IMR-90 (cell line): Measurements from ENCODE around the gene GALNT4. TPM values are rescaled to one million over a fixed set of nuclear protein-coding genes. Genes with fewer than 3 reads are reported as not detected.

Source experiments
- ATAC-seq: fragments of 200-7000 bp; cut with Tn5 transposase; 2 replicates; pipeline ENCODE4 v1.9.1; 2020; ENCODE audit warnings: low read depth, mild to moderate bottlenecking, moderate library complexity
- BruUV-seq: library from RNA; stranded (reverse); fragments of 400-500 nt; replicated peaks from 2 replicates; lab custom pipeline; 2021; lab: Mats Ljungman, UMichigan
- CTCF ChIA-PET: fragments of 300-600 bp; formaldehyde crosslinking; extraction: SDS; loops from one replicate; lab custom pipeline; 2021; ENCODE audit warnings: antibody characterized with exemption; lab: Yijun Ruan, JAX
- POLR2A ChIA-PET: fragments of 300-600 bp; sonication (Branson Sonifier 250); formaldehyde crosslinking; loops from one replicate; lab custom pipeline; 2022; ENCODE audit warnings: antibody characterized with exemption; ENCODE audit not compliant: unreplicated experiment; lab: Charles Lee
- DNase-seq: peaks from one replicate; pipeline ENCODE4 v3.0.0; 2013
- H2AFZ ChIP-seq: replicated peaks from 2 replicates; pipeline ENCODE3; 2013; ENCODE audit warnings: low read length, mild to moderate bottlenecking; ENCODE audit not compliant: poor library complexity
- H2AK5ac ChIP-seq: 2 replicates; pipeline ENCODE4 v1.6.1; 2013; ENCODE audit warnings: low read depth, low read length, inconsistent platforms
- H2AK9ac ChIP-seq: replicated peaks from 2 replicates; pipeline ENCODE3; 2013; ENCODE audit warnings: mild to moderate bottlenecking, low read depth, low read length, moderate library complexity; ENCODE audit not compliant: poor library complexity
- H2BK120ac ChIP-seq: 2 replicates; pipeline ENCODE4 v1.6.1; 2013; ENCODE audit warnings: low read depth, low read length, inconsistent platforms
- H2BK15ac ChIP-seq: 3 replicates; pipeline ENCODE4 v1.6.1; 2013; ENCODE audit warnings: low read depth, low read length, inconsistent platforms
- H2BK20ac ChIP-seq: 2 replicates; pipeline ENCODE4 v1.6.1; 2013; ENCODE audit warnings: low read depth, mild to moderate bottlenecking, inconsistent platforms, low read length, moderate library complexity
- H2BK5ac ChIP-seq: 2 replicates; pipeline ENCODE4 v1.6.1; 2013; ENCODE audit warnings: mild to moderate bottlenecking, low read depth, low read length, inconsistent platforms; ENCODE audit not compliant: poor library complexity, severe bottlenecking
- H3K14ac ChIP-seq: replicated peaks from 2 replicates; pipeline ENCODE4 v1.6.1; 2013; ENCODE audit warnings: low read depth, low read length, inconsistent platforms
- H3K18ac ChIP-seq: 2 replicates; pipeline ENCODE4 v1.6.1; 2013; ENCODE audit warnings: low read depth, low read length, control low read depth
- H3K23ac ChIP-seq: 2 replicates; pipeline ENCODE4 v1.6.1; 2013; ENCODE audit warnings: low read depth, low read length, inconsistent platforms
- H3K27ac ChIP-seq: 2 replicates; pipeline ENCODE4 v1.5.1; 2013; ENCODE audit warnings: mild to moderate bottlenecking, control low read depth, low read length; ENCODE audit not compliant: insufficient read depth
- H3K27me3 ChIP-seq: 2 replicates; pipeline ENCODE4 v1.6.1; 2013; ENCODE audit warnings: low read length; ENCODE audit not compliant: control insufficient read depth, insufficient read depth
- H3K36me3 ChIP-seq: 2 replicates; pipeline ENCODE4 v1.6.1; 2013; ENCODE audit warnings: low read length, mixed read lengths; ENCODE audit not compliant: control insufficient read depth, insufficient read depth
- H3K4ac ChIP-seq: 2 replicates; pipeline ENCODE4 v1.6.1; 2013; ENCODE audit warnings: low read depth, low read length, inconsistent platforms
- H3K4me1 ChIP-seq: 2 replicates; pipeline ENCODE4 v1.6.1; 2013; ENCODE audit warnings: low read length, mixed read lengths; ENCODE audit not compliant: control insufficient read depth, insufficient read depth
- H3K4me2 ChIP-seq: 2 replicates; pipeline ENCODE4 v1.6.1; 2013; ENCODE audit warnings: low read depth, mild to moderate bottlenecking, control low read depth, low read length, moderate library complexity
- H3K4me3 ChIP-seq: 2 replicates; pipeline ENCODE4 v1.5.1; 2013; ENCODE audit warnings: low read depth, mild to moderate bottlenecking, control low read depth, low read length, moderate library complexity; ENCODE audit not compliant: insufficient read depth
- H3K56ac ChIP-seq: 2 replicates; pipeline ENCODE4 v1.6.1; 2013; ENCODE audit warnings: low read length, inconsistent platforms; ENCODE audit not compliant: insufficient read depth; ENCODE audit errors: extremely low read depth
- H3K79me1 ChIP-seq, 2 experiments: 2 replicates each; pipeline ENCODE4 v1.6.1; 2013; ENCODE audit warnings: low read length in 2 of 2, inconsistent platforms in 1 of 2, low read depth in 1 of 2
- H3K9ac ChIP-seq: 2 replicates; pipeline ENCODE4 v1.6.1; 2013; ENCODE audit warnings: low read depth, low read length, control low read depth
- H3K9me1 ChIP-seq: 2 replicates; pipeline ENCODE4 v1.6.1; 2013; ENCODE audit warnings: low read length, inconsistent platforms; ENCODE audit not compliant: insufficient read depth
- H3K9me3 ChIP-seq: 2 replicates; pipeline ENCODE4 v1.6.1; 2013; ENCODE audit warnings: low read length; ENCODE audit not compliant: control insufficient read depth, insufficient read depth
- H4K20me1 ChIP-seq: 2 replicates; pipeline ENCODE4 v1.6.1; 2013; ENCODE audit warnings: low read length, inconsistent platforms; ENCODE audit not compliant: insufficient read depth
- H4K5ac ChIP-seq: 2 replicates; pipeline ENCODE4 v1.6.1; 2013; ENCODE audit warnings: mild to moderate bottlenecking, low read depth, low read length, control low read depth
- H4K8ac ChIP-seq, 2 experiments: 2 replicates each; pipeline ENCODE4 v1.6.1; 2013; ENCODE audit warnings: low read depth in 2 of 2, low read length in 2 of 2, control low read depth in 1 of 2, inconsistent platforms in 1 of 2
- H4K91ac ChIP-seq: 2 replicates; pipeline ENCODE4 v1.6.1; 2013; ENCODE audit warnings: low read depth, low read length, inconsistent platforms; ENCODE audit not compliant: insufficient read depth
- CEBPB ChIP-seq: IDR thresholded peaks from 2 replicates; pipeline ENCODE4 v1.6.1; 2012; ENCODE audit warnings: low read depth, low read length, improper control_type of control experiment
- CHD1 ChIP-seq: IDR thresholded peaks from 2 replicates; pipeline ENCODE4 v1.6.1; 2012; ENCODE audit warnings: low read depth, low read length, improper control_type of control experiment
- FOS ChIP-seq: fragments of 150-350 bp; IDR thresholded peaks from 2 replicates; pipeline ENCODE4 v1.6.1; 2016; ENCODE audit warnings: low read depth, low read length
- MXI1 ChIP-seq: IDR thresholded peaks from 2 replicates; pipeline ENCODE4 v1.6.1; 2012; ENCODE audit warnings: low read depth, mild to moderate bottlenecking, low read length, moderate library complexity, borderline replicate concordance
- dilution Hi-C: fragments of 300-500 bp; cut with HindIII; formaldehyde crosslinking; loops from one replicate; pipeline ENCODE4 v1.14.3; 2018; ENCODE audit warnings: low sequenced_read_pairs; ENCODE audit not compliant: unreplicated experiment
- in situ Hi-C: fragments of 300-500 bp; cut with MboI; formaldehyde crosslinking; loops from 3 replicates; pipeline ENCODE4 v1.14.3; 2019; ENCODE audit warnings: low sequenced_read_pairs, inconsistent platforms, mixed read lengths
- intact Hi-C: fragments of 100-400 bp; cut with micrococcal nuclease; formaldehyde crosslinking; loops from 2 replicates; pipeline ENCODE4 v1.10.0; 2022
- polyA plus RNA-seq, 3 experiments: library from polyadenylated mRNA; depleted of rRNA; stranded (reverse); fragments of >200 nt; gene quantifications; 2 replicates each; pipeline ENCODE4 v1.2.3, GENCODE V29; 2012; ENCODE audit warnings: low replicate concordance in 1 of 3
- total RNA-seq: library from RNA; depleted of rRNA; stranded (reverse); fragments of >200 nt; gene quantifications from 2 replicates; pipeline ENCODE4 v1.2.3, GENCODE V29; 2012

Gene GALNT4
- total and polyA plus RNA-seq, 2 of the 4 experiments (the other 2 are of a cell fraction): 2.6 to 9.0 TPM

DNA sequence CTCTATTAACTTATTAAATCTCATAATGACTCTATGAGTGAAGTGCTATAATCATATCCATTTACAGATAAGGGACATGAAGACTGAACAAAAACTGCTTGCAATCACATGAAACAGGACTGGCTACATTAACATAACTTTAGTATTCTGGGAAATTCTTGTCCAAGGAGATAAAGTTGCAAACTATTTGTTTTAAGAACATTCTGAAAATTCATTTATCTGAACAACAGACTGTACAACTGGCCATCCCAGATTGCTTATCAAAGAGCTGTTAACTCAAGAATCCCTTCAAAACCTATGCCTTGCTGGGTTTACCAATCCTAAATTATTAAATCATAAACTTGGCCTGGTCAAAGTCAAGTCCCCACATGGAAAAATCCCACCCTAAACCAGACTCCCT, 40.4 kb upstream of the GALNT4 start:
- Histone ChIP-seq H4K8ac (no peak overlapping the region), H2BK15ac (no peak overlapping the region), H3K9me1 (no peaks in the 10 kb centered on the region), H3K4ac (no peak overlapping the region), H4K5ac (no peak overlapping the region), H3K4me3 (no peak overlapping the region), H2AK9ac (no peak overlapping the region), H2AK5ac (no peak overlapping the region), H3K14ac (no peak overlapping the region), H3K23ac (no peak overlapping the region), H2BK5ac (no peak overlapping the region), H3K18ac (no peak overlapping the region), H3K4me2 (no peak overlapping the region), H2AFZ (no peak overlapping the region), H2BK120ac (no peak overlapping the region), H3K79me1 (no peaks in the 10 kb centered on the region), H3K4me1 (no peaks in the 10 kb centered on the region), H3K9ac (no peak overlapping the region), H4K20me1 (no peaks in the 10 kb centered on the region), H3K36me3 (no peaks in the 10 kb centered on the region), H3K27me3 (no peaks in the 10 kb centered on the region), H3K27ac (no peak overlapping the region), H3K9me3 (no peaks in the 10 kb centered on the region), H3K56ac (no peak overlapping the region), H4K91ac (no peak overlapping the region), H2BK20ac (no peak overlapping the region)
- ATAC-seq: no peak
- BruUV-seq: no TSS peak
- in situ Hi-C loops: no loop called here
- ChIA-PET POLR2A (no interaction called here), CTCF (no interaction called here)
- dilution Hi-C loops: no loop called here
- intact Hi-C loops: no loop called here
- no peak for DNase-seq
- TF ChIP-seq FOS (no peak), CHD1 (no peak), CEBPB (no peak), MXI1 (no peak)
